ENCODE data around the gene CYP2A6. TPM values are rescaled to one million over a fixed set of nuclear protein-coding genes. Genes with fewer than 3 reads are reported as not detected.
A peak's percentile ranks its signal among the peaks of the same experiment; 100 is the strongest.
"Not testable (repeated sequence)": the region's sequence is repeated elsewhere in the genome, so short reads cannot be mapped to it uniquely, and the experiment has no call there.

The CYP2A6 gene
- total and polyA plus RNA-seq, 7 donors = 1.8 TPM; not detected in 6

DNA sequence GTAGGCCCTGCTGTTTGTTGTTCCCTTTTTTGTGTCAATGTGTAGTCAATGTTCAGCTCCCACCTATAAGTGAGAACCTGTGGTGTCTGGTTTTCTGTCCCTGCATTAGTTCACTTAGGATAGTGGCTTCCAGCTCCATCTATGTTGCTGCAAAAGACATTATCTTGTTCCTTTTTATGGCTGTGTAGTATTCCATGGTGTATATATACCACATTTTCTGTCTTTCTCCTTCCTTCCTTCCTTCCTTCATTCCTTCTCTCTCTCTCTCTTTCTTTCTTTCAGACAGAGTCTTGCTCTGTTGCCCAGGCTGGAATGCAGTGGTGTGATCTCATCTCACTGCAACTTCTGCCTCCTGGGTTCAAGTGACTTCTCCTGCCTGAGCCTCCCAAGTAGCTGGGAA is 21.0 kb downstream of the CYP2A6 start:
- peaks cover 0 to 18% (median 7%) of the 10 kb centered on the region in 4 donors for H3K4me1 ChIP-seq
- no peak overlapping the region for H3K4me3 ChIP-seq
- H3K9me3 ChIP-seq = no peaks in the 10 kb centered on the region
- H3K27ac ChIP-seq = no peak overlapping the region
- no peak for TF ChIP-seq EP300 (IDR thresholded peaks at IDR 0.05)
- TF ChIP-seq, protein P1, sequence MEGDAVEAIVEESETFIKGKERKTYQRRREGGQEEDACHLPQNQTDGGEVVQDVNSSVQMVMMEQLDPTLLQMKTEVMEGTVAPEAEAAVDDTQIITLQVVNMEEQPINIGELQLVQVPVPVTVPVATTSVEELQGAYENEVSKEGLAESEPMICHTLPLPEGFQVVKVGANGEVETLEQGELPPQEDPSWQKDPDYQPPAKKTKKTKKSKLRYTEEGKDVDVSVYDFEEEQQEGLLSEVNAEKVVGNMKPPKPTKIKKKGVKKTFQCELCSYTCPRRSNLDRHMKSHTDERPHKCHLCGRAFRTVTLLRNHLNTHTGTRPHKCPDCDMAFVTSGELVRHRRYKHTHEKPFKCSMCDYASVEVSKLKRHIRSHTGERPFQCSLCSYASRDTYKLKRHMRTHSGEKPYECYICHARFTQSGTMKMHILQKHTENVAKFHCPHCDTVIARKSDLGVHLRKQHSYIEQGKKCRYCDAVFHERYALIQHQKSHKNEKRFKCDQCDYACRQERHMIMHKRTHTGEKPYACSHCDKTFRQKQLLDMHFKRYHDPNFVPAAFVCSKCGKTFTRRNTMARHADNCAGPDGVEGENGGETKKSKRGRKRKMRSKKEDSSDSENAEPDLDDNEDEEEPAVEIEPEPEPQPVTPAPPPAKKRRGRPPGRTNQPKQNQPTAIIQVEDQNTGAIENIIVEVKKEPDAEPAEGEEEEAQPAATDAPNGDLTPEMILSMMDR (IDR thresholded peaks at IDR 0.05) = no peak
- TF ChIP-seq POLR2AphosphoS5 (IDR thresholded peaks at IDR 0.05) = no peak
- H3K27me3 ChIP-seq = no peaks in the 10 kb centered on the region
- intact Hi-C loops (cut with DNase I) = no loop called here
- peaks cover 0 to 13% (median 6%) of the 10 kb centered on the region in 4 donors for H3K36me3 ChIP-seq
- no peak for DNase-seq

DNA sequence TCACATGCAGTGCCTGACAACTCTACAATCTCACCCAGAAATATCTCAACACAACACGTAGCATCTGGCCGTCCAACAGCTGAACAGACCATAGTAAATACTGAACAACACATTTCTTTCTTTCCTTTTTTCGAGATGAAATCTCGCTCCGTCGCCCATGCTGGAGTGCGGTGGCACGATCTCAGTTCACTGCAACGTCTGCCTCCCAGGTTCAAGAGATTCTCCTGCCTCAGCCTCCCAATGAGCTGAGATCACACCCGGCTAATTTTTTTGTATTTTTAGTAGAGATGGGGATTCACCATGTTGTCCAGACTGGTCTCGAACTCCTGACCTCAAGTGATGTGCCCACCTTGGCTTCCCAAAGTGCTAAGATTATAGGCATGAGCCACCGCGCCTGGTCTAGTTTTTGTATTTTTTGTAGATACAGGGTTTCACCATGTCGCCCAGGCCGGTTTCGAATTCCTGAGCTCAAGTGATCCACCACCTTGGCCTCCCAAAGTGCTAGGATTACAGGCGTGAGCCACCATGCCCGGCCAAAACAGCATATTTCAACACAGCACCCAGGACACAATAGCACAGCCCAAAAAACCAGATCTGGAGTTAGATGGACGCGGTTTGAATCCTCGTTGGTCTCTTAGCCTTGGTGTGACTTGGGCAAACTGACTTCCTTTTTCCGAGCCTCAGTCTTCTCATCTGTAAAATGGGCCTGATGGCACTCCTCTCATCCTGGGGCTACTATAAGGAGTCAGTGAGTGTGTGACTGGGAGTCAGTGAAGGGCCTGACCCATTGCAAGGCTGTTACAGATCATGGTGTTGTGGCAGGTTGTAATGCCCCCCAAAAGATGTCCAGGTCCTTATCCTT is 22.6 kb downstream of the CYP2A6 start:
- H3K36me3 ChIP-seq = peaks cover 0 to 13% (median 6%) of the 10 kb centered on the region in 4 donors
- TF ChIP-seq EP300 (IDR thresholded peaks at IDR 0.05) = no peak
- TF ChIP-seq POLR2AphosphoS5 (IDR thresholded peaks at IDR 0.05) = no peak
- TF ChIP-seq, protein P1 (IDR thresholded peaks at IDR 0.05) = no peak
- no peak for TF ChIP-seq POLR2A (IDR thresholded peaks at IDR 0.05)
- intact Hi-C loops (cut with DNase I) = no loop called here
- H3K27ac ChIP-seq = no peak overlapping the region
- no peak for DNase-seq
- H3K27me3 ChIP-seq = no peaks in the 10 kb centered on the region
- no peaks in the 10 kb centered on the region for H3K9me3 ChIP-seq
- peaks cover 0 to 29% (median 15%) of the 10 kb centered on the region in 4 donors for H3K4me1 ChIP-seq
- 96 to 97% methylated on average over 22 of the region's 22 CpGs for WGBS, 2 donors
- H3K4me3 ChIP-seq = no peak overlapping the region

DNA sequence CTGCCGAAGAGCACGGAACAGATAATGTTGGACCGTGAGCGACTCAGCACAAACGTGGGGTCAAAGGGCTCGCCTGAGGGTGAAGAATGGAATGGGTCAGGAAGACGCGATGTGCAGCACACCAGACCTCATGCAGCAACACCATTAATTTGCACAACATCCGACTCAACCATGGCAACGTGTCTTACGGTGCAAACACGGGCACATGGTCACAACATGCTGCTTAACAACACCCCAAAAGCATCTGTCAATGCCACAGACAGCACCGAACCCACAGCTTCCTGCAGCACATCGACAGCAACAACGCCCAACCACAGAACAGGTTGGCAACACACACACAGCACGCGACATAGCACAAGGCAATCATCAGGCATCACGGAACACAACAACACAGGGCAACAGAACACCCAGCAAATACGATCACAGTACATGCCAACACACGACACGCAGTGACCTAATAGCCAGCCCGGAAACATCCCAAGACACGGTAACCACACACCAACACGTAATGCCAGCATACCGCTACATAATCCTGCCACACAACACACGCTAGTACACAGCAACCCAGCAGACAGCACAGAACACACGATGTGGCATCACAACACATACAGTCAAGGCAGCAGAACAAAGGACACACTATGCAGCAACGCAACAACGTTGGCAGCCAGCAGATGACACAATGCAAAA is 23.4 kb downstream of the CYP2A6 start:
- Histone ChIP-seq H3K36me3 (peaks cover 0 to 13% (median 6%) of the 10 kb centered on the region in 4 donors), H3K4me1 (peaks cover 0 to 29% (median 18%) of the 10 kb centered on the region in 4 donors)
- intact Hi-C loops (cut with DNase I); DNase-seq; H3K27ac ChIP-seq; H3K9me3 ChIP-seq; H3K4me3 ChIP-seq; H3K27me3 ChIP-seq: not testable (repeated sequence)
- 78 to 91% methylated on average over 29 of the region's 29 CpGs for WGBS, 2 donors

DNA sequence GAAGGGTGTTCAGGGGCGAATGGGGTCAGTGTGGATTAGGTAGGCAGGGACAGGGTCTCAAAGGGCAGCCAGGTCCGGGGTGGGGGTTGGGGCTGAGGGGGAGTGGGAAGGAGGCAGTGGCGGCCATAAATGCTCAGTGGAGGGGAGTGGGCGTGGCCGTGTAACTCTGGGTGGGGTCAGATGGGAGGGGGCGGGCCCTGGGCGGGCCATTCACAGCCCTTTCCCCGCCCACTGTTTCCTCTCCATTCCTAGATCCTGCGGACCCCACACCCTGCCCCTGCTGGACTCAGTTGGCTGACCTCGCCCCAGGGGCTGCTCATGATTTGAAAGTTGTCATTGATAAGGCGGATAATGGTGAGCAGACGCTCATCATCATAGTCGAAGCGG is 23.9 kb downstream of the CYP2A6 start:
- H3K4me3 ChIP-seq; H3K27me3 ChIP-seq; H3K27ac ChIP-seq; intact Hi-C loops (cut with DNase I); H3K9me3 ChIP-seq; DNase-seq: not testable (repeated sequence)
- peaks cover 0 to 23% (median 15%) of the 10 kb centered on the region in 4 donors for H3K4me1 ChIP-seq
- 86 to 93% methylated on average over 9 to 11 of the region's 14 CpGs for WGBS, 2 donors
- peaks cover 0 to 13% (median 6%) of the 10 kb centered on the region in 4 donors for H3K36me3 ChIP-seq

DNA sequence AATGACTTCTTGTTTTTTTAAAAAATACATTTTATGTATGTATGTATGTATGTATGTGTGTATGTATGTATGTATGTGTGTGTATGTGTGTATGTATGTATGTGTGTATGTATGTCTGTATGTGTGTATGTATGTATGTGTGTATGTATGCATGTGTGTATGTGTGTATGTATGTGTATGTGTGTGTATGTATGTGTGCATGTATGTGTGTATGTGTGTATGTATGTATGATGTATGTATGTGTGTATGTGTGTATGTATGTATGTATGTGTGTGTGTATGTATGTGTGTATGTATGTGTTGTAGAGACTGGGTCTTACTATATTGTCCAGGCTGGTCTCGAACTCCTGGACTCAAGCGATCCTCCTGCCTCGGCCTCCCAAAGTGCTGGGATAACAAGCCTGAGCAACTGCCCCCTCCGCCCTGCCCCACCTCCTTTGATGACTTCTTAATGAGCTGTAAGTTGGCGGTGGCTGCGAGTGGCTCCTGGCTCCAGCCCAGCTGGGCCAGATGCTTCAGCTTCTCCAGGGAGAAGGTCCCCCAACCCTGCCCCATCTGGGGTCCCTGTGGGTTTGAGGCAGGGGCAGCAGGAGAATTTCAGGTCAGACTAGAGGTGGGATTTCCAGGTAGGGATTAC is 24.7 kb downstream of the CYP2A6 start:
- H3K9me3 ChIP-seq; H3K4me3 ChIP-seq; intact Hi-C loops (cut with DNase I); DNase-seq; H3K27ac ChIP-seq; H3K27me3 ChIP-seq: not testable (repeated sequence)
- WGBS, 2 donors = 66 to 87% methylated on average over 6 of the region's 6 CpGs
- H3K36me3 ChIP-seq = peaks cover 0 to 13% (median 6%) of the 10 kb centered on the region in 4 donors
- peaks cover 0 to 22% (median 15%) of the 10 kb centered on the region in 4 donors for H3K4me1 ChIP-seq

DNA sequence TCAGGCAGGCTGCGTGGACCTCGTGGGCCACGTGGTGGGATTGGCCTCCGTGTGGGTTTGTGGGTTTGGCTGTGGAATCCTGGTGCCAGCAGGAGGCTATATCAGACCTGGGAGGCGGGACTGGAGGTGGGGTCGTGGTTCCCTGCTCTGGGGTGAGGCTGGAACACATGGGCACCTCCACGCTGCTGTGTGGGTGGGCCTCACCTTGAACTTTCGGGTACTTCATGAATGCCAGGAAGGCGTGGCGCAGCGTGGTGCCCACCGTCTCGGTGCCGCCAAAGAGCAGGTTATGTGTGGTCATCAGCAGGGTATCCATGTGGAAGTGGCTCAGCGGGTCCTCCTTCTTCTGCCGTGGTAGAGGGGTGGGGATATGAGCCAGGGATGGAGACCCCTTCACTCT is 25.3 kb downstream of the CYP2A6 start:
- H3K9me3 ChIP-seq; H3K27me3 ChIP-seq; H3K27ac ChIP-seq; H3K4me3 ChIP-seq; DNase-seq; intact Hi-C loops (cut with DNase I): not testable (repeated sequence)
- WGBS, 2 donors = 88 to 90% methylated on average over 16 of the region's 16 CpGs
- peaks cover 0 to 13% (median 6%) of the 10 kb centered on the region in 4 donors for H3K36me3 ChIP-seq
- H3K4me1 ChIP-seq = peaks cover 0 to 24% (median 15%) of the 10 kb centered on the region in 4 donors

DNA sequence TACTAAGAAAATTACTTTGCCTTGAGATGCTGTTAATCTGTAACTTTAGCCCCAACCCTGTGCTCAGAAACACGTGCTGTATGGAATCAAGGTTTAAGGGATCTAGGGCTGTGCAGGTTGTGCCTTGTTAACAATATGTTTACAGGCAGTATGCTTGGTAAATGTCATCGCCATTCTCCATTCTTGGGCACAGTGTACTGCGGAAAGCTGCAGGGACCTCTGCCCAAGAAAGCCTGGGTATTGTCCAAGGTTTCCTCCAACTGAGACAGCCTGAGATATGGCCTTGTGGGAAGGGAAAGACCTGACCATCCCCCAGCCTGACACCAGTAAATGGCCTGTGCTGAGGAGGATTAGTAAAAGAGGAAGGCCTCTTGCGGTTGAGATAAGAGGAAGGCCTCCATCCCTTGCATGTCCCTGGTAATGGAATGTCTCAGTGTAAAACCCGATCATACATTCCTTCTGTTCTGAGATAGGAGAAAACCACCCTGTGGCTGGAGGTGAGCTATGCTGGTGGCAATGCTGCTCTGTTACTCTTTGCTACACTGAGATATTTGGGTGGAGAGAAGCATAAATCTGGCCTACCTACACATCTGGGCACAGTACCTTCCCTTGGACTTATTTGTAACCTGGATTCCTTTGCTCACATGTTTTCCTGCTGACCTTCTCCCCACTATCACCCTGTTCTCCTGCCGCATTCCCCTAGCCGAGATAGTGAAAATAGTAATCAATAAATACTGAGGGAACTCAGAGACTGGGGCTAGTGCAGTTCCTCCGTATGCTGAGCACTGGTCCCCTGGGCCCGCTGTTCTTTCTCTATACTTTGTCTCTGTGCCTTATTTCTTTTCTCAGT is 27.3 kb downstream of the CYP2A6 start:
- H3K4me1 ChIP-seq = peaks cover 0 to 44% (median 28%) of the 10 kb centered on the region in 4 donors
- H3K9me3 ChIP-seq; H3K4me3 ChIP-seq; intact Hi-C loops (cut with DNase I); H3K27me3 ChIP-seq; DNase-seq: not testable (repeated sequence)
- 74 to 75% methylated on average over 9 of the region's 9 CpGs for WGBS, 2 donors
- peaks cover 0 to 13% (median 6%) of the 10 kb centered on the region in 4 donors for H3K36me3 ChIP-seq
- peak overlapping the region in 3 of 4 donors; percentile 53 to 72 (median 72) for H3K27ac ChIP-seq

Measured in sigmoid colon (tissue), 7 donors.